ENCODE measurements around the gene TNFRSF12A.

GRCh38 chr16:2970563-2970962 lies 49.6 kb upstream of the TNFRSF12A start:
- TF ChIP-seq CTCF (IDR thresholded peaks at IDR 0.05) (no peak), POLR2A (IDR thresholded peaks at IDR 0.05) (no peak)
